Neural cell (in vitro differentiated cells): ENCODE measurements around the gene RNF26. TPM values are rescaled to one million over a fixed set of nuclear protein-coding genes. Genes with fewer than 3 reads are reported as not detected.

Source experiments
- H2AFZ ChIP-seq: fragments of 200-600, 300-800 bp; sonication (generic), shearing (Covaris generic); 2 replicates; pipeline ENCODE4 v1.6.0; 2014; ENCODE audit warnings: low read depth, mild to moderate bottlenecking, antibody characterized with exemption, low read length, moderate library complexity
- H3F3A ChIP-seq: fragments of 200-600 bp; shearing (Covaris generic); 2 replicates; pipeline ENCODE4 v1.6.1; 2016; ENCODE audit warnings: mild to moderate bottlenecking, moderate library complexity, mixed read lengths, antibody characterized with exemption, low read length; ENCODE audit not compliant: insufficient read depth, poor library complexity, severe bottlenecking
- H3K27ac ChIP-seq: fragments of 200-600, 300-800 bp; sonication (generic), shearing (Covaris generic); 2 replicates; pipeline ENCODE4 v1.5.1; 2014; ENCODE audit warnings: mild to moderate bottlenecking, low read length, moderate library complexity
- H3K27me3 ChIP-seq: fragments of 300-800, 200-600 bp; sonication (generic), shearing (Covaris generic); 2 replicates; pipeline ENCODE4 v1.6.0; 2014; ENCODE audit warnings: mild to moderate bottlenecking, low read depth, low read length, moderate library complexity; ENCODE audit not compliant: insufficient read depth
- H3K36me3 ChIP-seq: fragments of 300-800, 200-600 bp; sonication (generic), shearing (Covaris generic); 2 replicates; pipeline ENCODE4 v1.5.1; 2014; ENCODE audit warnings: mild to moderate bottlenecking, antibody characterized with exemption, low read length, moderate library complexity; ENCODE audit not compliant: insufficient read depth
- H3K4me2 ChIP-seq: fragments of 300-800, 200-600 bp; sonication (generic), shearing (Covaris generic); 2 replicates; pipeline ENCODE4 v1.6.0; 2014; ENCODE audit warnings: mild to moderate bottlenecking, low read length
- H3K4me3 ChIP-seq: fragments of 300-800, 200-600 bp; sonication (generic), shearing (Covaris generic); 2 replicates; pipeline ENCODE4 v1.5.1; 2014; ENCODE audit warnings: mild to moderate bottlenecking, low read length, moderate library complexity
- H3K79me2 ChIP-seq: fragments of 200-600 bp; shearing (Covaris generic); replicated peaks from 2 replicates; pipeline ENCODE4 v1.6.0; 2014; ENCODE audit warnings: mild to moderate bottlenecking, low read length, moderate library complexity; ENCODE audit not compliant: insufficient read depth
- H3K9ac ChIP-seq: fragments of 300-800, 200-600 bp; sonication (generic), shearing (Covaris generic); 2 replicates; pipeline ENCODE4 v1.6.1; 2016; ENCODE audit warnings: mild to moderate bottlenecking, low read length, mixed read lengths
- H3K9me2 ChIP-seq: fragments of 200-600 bp; shearing (Covaris generic); 2 replicates; pipeline ENCODE4 v1.6.1; 2016; ENCODE audit warnings: mild to moderate bottlenecking, low read length, mixed read lengths; ENCODE audit not compliant: insufficient read depth
- H3K9me3 ChIP-seq: fragments of 200-600, 300-800 bp; sonication (generic), shearing (Covaris generic); 2 replicates; pipeline ENCODE4 v1.6.1; 2016; ENCODE audit warnings: mild to moderate bottlenecking, mixed run types, low read length, moderate library complexity, mixed read lengths
- H4K20me1 ChIP-seq: fragments of 200-600 bp; shearing (Covaris generic); 2 replicates; pipeline ENCODE4 v1.6.1; 2016; ENCODE audit warnings: mild to moderate bottlenecking, mixed run types; ENCODE audit not compliant: insufficient read depth
- CTCF ChIP-seq: fragments of 450-650 bp; IDR thresholded peaks from 2 replicates; pipeline ENCODE4 v1.5.1; 2014; ENCODE audit warnings: antibody characterized with exemption, mild to moderate bottlenecking, moderate library complexity; ENCODE audit not compliant: poor library complexity, severe bottlenecking
- EP300 ChIP-seq: fragments of 450-650 bp; conservative IDR thresholded peaks from 2 replicates; pipeline ENCODE4 v1.6.1; 2014; ENCODE audit warnings: antibody characterized with exemption, mild to moderate bottlenecking, moderate library complexity; ENCODE audit not compliant: poor library complexity, severe bottlenecking
- EZH2 ChIP-seq: fragments of 200-600, 300-800 bp; shearing (Covaris generic), sonication (generic); IDR thresholded peaks from 2 replicates; pipeline ENCODE4 v1.6.1; 2014; ENCODE audit warnings: antibody characterized with exemption, low read length, borderline replicate concordance, mild to moderate bottlenecking; ENCODE audit not compliant: insufficient read depth, poor library complexity, severe bottlenecking
- MXI1 ChIP-seq: fragments of 450-650 bp; conservative IDR thresholded peaks from 2 replicates; pipeline ENCODE4 v1.6.1; 2014; ENCODE audit warnings: antibody characterized with exemption, mild to moderate bottlenecking; ENCODE audit not compliant: poor library complexity, severe bottlenecking
- POLR2AphosphoS5 ChIP-seq: IDR thresholded peaks from 2 replicates; pipeline ENCODE4 v1.6.1; 2012
- RAD21 ChIP-seq: fragments of 450-650 bp; conservative IDR thresholded peaks from 2 replicates; pipeline ENCODE4 v1.6.1; 2014; ENCODE audit warnings: antibody characterized with exemption, mild to moderate bottlenecking, moderate library complexity
- REST ChIP-seq: IDR thresholded peaks from 2 replicates; pipeline ENCODE4 v1.6.1; 2012; ENCODE audit warnings: borderline replicate concordance
- SMC3 ChIP-seq: fragments of 450-650 bp; conservative IDR thresholded peaks from 2 replicates; pipeline ENCODE4 v1.6.1; 2014; ENCODE audit warnings: antibody characterized with exemption, mild to moderate bottlenecking, moderate library complexity; ENCODE audit not compliant: poor library complexity
- TAF1 ChIP-seq: IDR thresholded peaks from 2 replicates; pipeline ENCODE4 v1.6.1; 2012; ENCODE audit warnings: low read depth
- polyA plus RNA-seq: library from polyadenylated mRNA; depleted of rRNA; stranded (reverse); fragments of >200 nt; gene quantifications from 2 replicates; pipeline ENCODE4 v1.2.3, GENCODE V29; 2014

Gene RNF26
- polyA plus RNA-seq, 1 donor from 2014 or later: 2.6 TPM

- H3K4me3 ChIP-seq: no peak overlapping the region
- H4K20me1 ChIP-seq: no peaks in the 10 kb centered on the region
- no peak overlapping the region for H3K27ac ChIP-seq
- H2AFZ ChIP-seq: no peak overlapping the region
- no peaks in the 10 kb centered on the region for H3F3A ChIP-seq
- no peak overlapping the region for H3K9ac ChIP-seq
- H3K27me3 ChIP-seq: no peaks in the 10 kb centered on the region
- no peak overlapping the region for H3K4me2 ChIP-seq
- H3K9me2 ChIP-seq: no peaks in the 10 kb centered on the region
- H3K9me3 ChIP-seq: no peaks in the 10 kb centered on the region
- TF ChIP-seq TAF1: no peak
- no peak for TF ChIP-seq EP300
- TF ChIP-seq RAD21: no peak
- TF ChIP-seq POLR2AphosphoS5: no peak
- no peak for TF ChIP-seq SMC3
- TF ChIP-seq MXI1: no peak
- TF ChIP-seq REST: no peak
- TF ChIP-seq CTCF: no peak
- TF ChIP-seq EZH2: no peak
- no peaks in the 10 kb centered on the region for H3K79me2 ChIP-seq
- no peaks in the 10 kb centered on the region for H3K36me3 ChIP-seq
These were observed 10.1 kb upstream of the RNF26 start for GRCh38 chr11:119324189-119324588.

GRCh38 chr11:119329320-119329719 is 5.0 kb upstream of the RNF26 start:
- TF ChIP-seq TAF1 (no peak), EP300 (no peak), REST (no peak), SMC3 (no peak), MXI1 (no peak), CTCF (no peak), RAD21 (no peak), EZH2 (no peak), POLR2AphosphoS5 (no peak)
- no peak overlapping the region for H3K9ac ChIP-seq
- H3K36me3 ChIP-seq: no peaks in the 10 kb centered on the region
- H3K9me3 ChIP-seq: no peaks in the 10 kb centered on the region
- H3K27ac ChIP-seq: no peak overlapping the region
- no peak overlapping the region for H3K4me3 ChIP-seq
- no peaks in the 10 kb centered on the region for H3K79me2 ChIP-seq
- H3F3A ChIP-seq: no peaks in the 10 kb centered on the region
- H2AFZ ChIP-seq: no peak overlapping the region
- no peak overlapping the region for H3K4me2 ChIP-seq
- H4K20me1 ChIP-seq: no peaks in the 10 kb centered on the region
- no peaks in the 10 kb centered on the region for H3K27me3 ChIP-seq
- H3K9me2 ChIP-seq: no peaks in the 10 kb centered on the region
